Common myeloid progenitor, CD34-positive (primary cell): ENCODE results near the gene SNED1.

ENCODE experiments used
- CTCF ChIA-PET: fragments of 350-600 bp; sonication (Branson Sonifier 250); formaldehyde crosslinking; loops from one replicate; lab custom pipeline; 2021; ENCODE audit warnings: antibody characterized with exemption; lab: Charles Lee
- POLR2A ChIA-PET: fragments of 350-600 bp; sonication (Branson Sonifier 250); formaldehyde crosslinking; loops from one replicate; lab custom pipeline; 2021; ENCODE audit warnings: antibody characterized with exemption; lab: Charles Lee
- DNase-seq, 3 donors: peaks; one replicate each; pipeline versions ENCODE4 v3.0.0 to v3.0.0-alpha.2; 2013
- H3K27ac ChIP-seq, 2 experiments: 1 replicate in 1 of 2; 2 replicates in 1 of 2; pipeline ENCODE4 v1.7.0; 2013; ENCODE audit warnings: inconsistent platforms in 2 of 2, low read length in 2 of 2, mild to moderate bottlenecking in 2 of 2, low read depth in 1 of 2, moderate library complexity in 1 of 2; ENCODE audit not compliant: severe bottlenecking in 2 of 2, insufficient read depth in 1 of 2, poor library complexity in 1 of 2
- H3K27me3 ChIP-seq, 5 experiments: replicated peaks in 2 of 5; 1 replicate in 3 of 5; 2 replicates in 2 of 5; pipeline versions ENCODE4 v1.6.1 to v1.7.0; 2013; ENCODE audit warnings: low read length in 4 of 5, mild to moderate bottlenecking in 2 of 5, moderate library complexity in 2 of 5, inconsistent platforms in 1 of 5; ENCODE audit not compliant: insufficient read depth in 5 of 5, control insufficient read depth in 4 of 5
- H3K36me3 ChIP-seq, 4 experiments: 1 replicate in 2 of 4; 2 replicates in 2 of 4; pipeline versions ENCODE4 v1.6.1 to v1.7.0; 2013; ENCODE audit warnings: low read length in 3 of 4, control low read depth in 1 of 4, mild to moderate bottlenecking in 1 of 4; ENCODE audit not compliant: control insufficient read depth in 4 of 4, insufficient read depth in 4 of 4
- H3K4me1 ChIP-seq, 4 experiments: 1 replicate in 3 of 4; 2 replicates in 1 of 4; pipeline versions ENCODE4 v1.6.1 to v1.7.1; 2013; ENCODE audit warnings: low read length in 3 of 4, mild to moderate bottlenecking in 3 of 4, control low read depth in 1 of 4, inconsistent platforms in 1 of 4, moderate library complexity in 1 of 4; ENCODE audit not compliant: control insufficient read depth in 4 of 4, insufficient read depth in 4 of 4; ENCODE audit errors: control extremely low read depth in 1 of 4
- H3K4me3 ChIP-seq, 7 experiments: 1 replicate in 4 of 7; 2 replicates in 3 of 7; pipeline versions ENCODE4 v1.5.1 to v1.7.0; 2013; ENCODE audit warnings: mild to moderate bottlenecking in 7 of 7, low read length in 6 of 7, moderate library complexity in 6 of 7, inconsistent platforms in 2 of 7, low read depth in 2 of 7, control low read depth in 1 of 7; ENCODE audit not compliant: insufficient read depth in 4 of 7, control insufficient read depth in 1 of 7; ENCODE audit errors: extremely low read depth in 1 of 7
- H3K9me3 ChIP-seq, 5 experiments: 1 replicate in 4 of 5; 2 replicates in 1 of 5; pipeline versions ENCODE4 v1.6.1 to v1.7.1; 2013; ENCODE audit warnings: low read length in 4 of 5, mild to moderate bottlenecking in 2 of 5, inconsistent platforms in 1 of 5, low read depth in 1 of 5, moderate library complexity in 1 of 5; ENCODE audit not compliant: control insufficient read depth in 4 of 5, insufficient read depth in 2 of 5; ENCODE audit errors: control extremely low read depth in 1 of 5
- WGBS: methylation state at CpG from one replicate; pipeline ENCODE4 v1.1.5; 2013; ENCODE audit not compliant: insufficient coverage; 5-methylcytosine and 5-hydroxymethylcytosine counted together

Gene SNED1

DNA sequence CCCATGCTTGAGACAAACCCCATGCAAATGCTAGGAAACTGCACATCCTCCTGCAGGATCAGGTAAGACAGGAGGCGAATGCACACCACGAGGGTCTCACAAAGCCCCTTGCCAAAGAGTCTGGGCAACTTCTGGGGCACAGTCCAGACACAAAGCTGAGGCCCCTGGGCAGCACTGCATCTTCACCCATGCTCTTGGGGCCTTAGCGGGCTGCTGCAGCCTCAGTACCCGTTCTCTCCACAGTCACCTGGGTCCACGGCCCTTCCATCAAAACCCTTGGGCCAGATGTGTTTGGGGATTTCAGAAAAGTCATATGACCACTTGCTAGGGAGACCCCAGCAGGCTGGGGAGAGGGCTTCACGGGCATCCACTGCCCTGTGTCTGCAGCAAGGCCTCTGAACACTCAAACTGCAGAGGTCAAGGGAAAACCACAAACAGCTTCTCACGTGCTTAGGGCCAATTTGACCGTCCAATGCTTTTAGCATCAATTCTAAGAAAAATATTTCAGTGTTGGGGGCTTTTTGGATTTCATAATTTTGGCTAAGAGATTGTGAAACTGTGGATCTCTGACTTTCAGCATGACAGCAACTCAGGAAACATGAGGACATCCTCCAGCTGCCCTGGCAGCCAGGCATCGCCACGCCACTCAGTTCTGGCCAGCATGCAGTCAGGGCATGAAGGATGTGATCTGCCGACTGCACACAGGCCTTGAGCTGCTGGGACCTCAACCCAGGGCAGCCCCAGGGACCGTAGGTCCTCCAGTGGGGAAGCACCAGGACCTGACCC lies 130.9 kb downstream of the SNED1 start:
- Histone ChIP-seq H3K36me3 (peaks cover 0 to 51% (median 22%) of the 10 kb centered on the region in 4 experiments), H3K27ac (no peak overlapping the region), H3K4me1 (no peaks in the 10 kb centered on the region), H3K4me3 (no peak overlapping the region), H3K9me3 (no peaks in the 10 kb centered on the region), H3K27me3 (no peaks in the 10 kb centered on the region)
- WGBS: 100% methylated on average over 7 of the region's 12 CpGs
- CTCF ChIA-PET: interaction anchor here (0.9 kb wide), 1 partner anchor 215 kb away, joined by 3 read pairs; no protein-coding TSS in a partner anchor
- POLR2A ChIA-PET: no interaction called here
- DNase-seq: no peak

DNA sequence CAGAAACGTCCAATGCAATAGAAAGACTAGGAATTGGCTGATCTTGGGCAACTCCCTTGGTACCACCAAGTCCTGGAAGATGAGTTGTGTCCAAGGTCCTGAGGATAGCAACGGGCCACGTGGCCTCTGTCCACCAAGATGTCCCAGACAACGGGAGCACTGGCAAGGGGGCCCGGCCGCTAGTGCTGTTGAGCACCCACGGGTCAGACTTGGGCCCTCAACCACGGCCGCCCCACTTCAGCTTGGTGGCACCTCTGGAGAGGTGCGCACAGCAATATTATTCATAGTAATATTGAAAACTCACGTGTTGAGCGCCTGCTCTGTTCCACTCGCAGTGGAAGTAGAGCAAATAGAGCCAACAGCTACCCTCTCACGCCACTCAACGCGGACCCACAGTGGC lies 131.9 kb downstream of the SNED1 start:
- POLR2A ChIA-PET: no interaction called here
- H3K4me3 ChIP-seq: no peak overlapping the region
- WGBS: 93% methylated on average over 12 of the region's 16 CpGs
- no peaks in the 10 kb centered on the region for H3K4me1 ChIP-seq
- CTCF ChIA-PET: interaction anchor here (0.9 kb wide), 1 partner anchor 216 kb away, joined by 3 read pairs; no protein-coding TSS in a partner anchor
- no peaks in the 10 kb centered on the region for H3K9me3 ChIP-seq
- no peak for DNase-seq
- peaks cover 0 to 57% (median 24%) of the 10 kb centered on the region in 4 experiments for H3K36me3 ChIP-seq
- H3K27ac ChIP-seq: no peak overlapping the region
- no peaks in the 10 kb centered on the region for H3K27me3 ChIP-seq

DNA sequence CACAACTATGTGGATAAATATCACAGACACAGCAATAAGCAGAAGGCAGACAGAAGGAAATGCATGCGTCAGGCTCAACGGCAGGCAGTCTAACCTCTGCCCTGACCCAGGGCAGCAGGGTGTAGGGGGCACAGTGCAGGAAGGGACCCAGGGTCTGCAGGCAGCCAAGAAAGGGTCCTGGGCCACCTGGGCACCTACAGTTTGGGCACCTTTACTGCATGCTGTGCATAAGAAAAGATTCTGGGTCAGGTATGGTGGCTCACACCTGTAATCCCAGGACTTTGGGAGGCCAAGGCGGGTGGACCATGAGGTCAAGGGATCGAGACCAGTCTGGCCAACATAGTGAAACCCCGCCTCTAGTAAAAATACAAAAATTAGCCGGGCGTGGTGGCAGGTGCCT lies 133.1 kb downstream of the SNED1 start:
- Histone ChIP-seq H3K27me3 (no peaks in the 10 kb centered on the region), H3K27ac (no peak overlapping the region), H3K4me3 (no peak overlapping the region), H3K9me3 (no peaks in the 10 kb centered on the region), H3K36me3 (peaks cover 0 to 59% (median 23%) of the 10 kb centered on the region in 4 experiments), H3K4me1 (no peaks in the 10 kb centered on the region)
- 99% methylated on average over 7 of the region's 7 CpGs for WGBS
- ChIA-PET POLR2A (no interaction called here), CTCF (no interaction called here)
- no peak for DNase-seq

DNA sequence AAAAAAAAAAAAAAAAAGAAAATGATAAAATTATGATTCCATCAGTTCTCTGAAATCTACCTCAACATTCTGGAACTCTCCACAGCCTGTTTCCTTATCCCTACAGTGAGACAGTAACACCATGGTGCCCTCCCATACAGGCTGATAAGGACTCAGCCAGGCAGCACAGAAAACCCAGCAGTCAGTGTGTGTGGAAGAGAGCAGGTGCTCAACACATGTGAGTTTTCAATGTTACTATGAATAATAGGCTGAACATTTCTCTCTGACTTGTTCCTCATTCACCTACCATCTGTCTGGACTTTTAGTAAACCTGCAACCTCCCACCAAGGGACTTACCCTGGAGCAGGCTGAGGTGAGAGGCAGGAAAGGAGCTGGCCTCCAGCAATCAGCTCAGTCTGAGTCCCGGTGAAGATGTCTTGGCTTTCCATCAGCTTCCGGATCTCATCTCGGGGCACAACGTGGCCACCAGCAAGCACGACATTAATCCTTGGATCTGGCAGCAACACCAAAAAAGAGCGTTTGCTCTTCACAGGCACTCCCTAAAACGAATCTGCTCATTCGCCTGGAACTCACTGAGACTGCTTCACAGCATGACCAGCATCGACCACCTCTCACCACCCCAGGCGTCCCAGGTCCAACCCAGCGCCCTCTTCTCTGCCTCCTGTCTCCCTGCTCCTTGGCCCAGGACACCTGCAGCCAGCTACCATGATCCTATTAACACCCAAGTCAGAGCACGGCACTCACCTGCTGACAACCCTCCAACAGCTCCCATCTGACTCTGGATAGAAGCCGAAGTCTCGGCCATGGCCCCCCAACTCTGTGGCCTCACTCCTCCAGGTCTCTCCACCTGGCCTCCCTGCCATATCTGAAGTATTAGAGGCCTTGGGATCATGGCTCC lies 134.4 kb downstream of the SNED1 start:
- no peaks in the 10 kb centered on the region for H3K9me3 ChIP-seq
- POLR2A ChIA-PET: interaction anchor here (1.2 kb wide), 1 partner anchor 9 kb away, joined by 3 read pairs; no protein-coding TSS in a partner anchor
- 92% methylated on average over 12 of the region's 14 CpGs for WGBS
- no peaks in the 10 kb centered on the region for H3K27me3 ChIP-seq
- H3K36me3 ChIP-seq: peaks cover 2 to 64% (median 25%) of the 10 kb centered on the region in 4 experiments
- no peak overlapping the region for H3K4me3 ChIP-seq
- no peak for DNase-seq
- no peaks in the 10 kb centered on the region for H3K4me1 ChIP-seq
- CTCF ChIA-PET: no interaction called here
- H3K27ac ChIP-seq: no peak overlapping the region

DNA sequence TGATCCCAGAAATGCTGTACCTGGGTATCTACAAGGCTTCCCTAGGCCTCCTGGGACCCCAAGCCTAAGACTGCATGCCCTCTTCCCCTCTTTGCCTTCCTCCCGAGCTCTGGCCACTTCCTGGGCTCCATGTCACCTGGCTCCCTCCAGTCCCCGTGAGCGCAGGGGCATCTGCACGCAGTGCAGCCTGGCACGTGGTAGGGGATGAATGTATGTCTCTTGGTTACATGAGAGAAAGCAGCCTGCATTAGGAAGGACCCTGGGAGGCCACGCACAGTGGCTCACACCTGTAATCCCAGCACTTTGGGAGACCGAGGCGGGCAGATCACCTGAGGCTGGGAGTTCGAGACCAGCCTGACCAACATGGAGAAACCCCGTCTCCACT lies 135.0 kb downstream of the SNED1 start:
- H3K27me3 ChIP-seq: no peaks in the 10 kb centered on the region
- no peak overlapping the region for H3K4me3 ChIP-seq
- H3K27ac ChIP-seq: no peak overlapping the region
- no peaks in the 10 kb centered on the region for H3K4me1 ChIP-seq
- no peaks in the 10 kb centered on the region for H3K9me3 ChIP-seq
- CTCF ChIA-PET: no interaction called here
- H3K36me3 ChIP-seq: peaks cover 6 to 70% (median 26%) of the 10 kb centered on the region in 4 experiments
- WGBS: 97% methylated on average over 5 of the region's 10 CpGs
- POLR2A ChIA-PET: interaction anchor here (1.2 kb wide), 1 partner anchor 10 kb away, joined by 3 read pairs; no protein-coding TSS in a partner anchor
- DNase-seq: no peak

DNA sequence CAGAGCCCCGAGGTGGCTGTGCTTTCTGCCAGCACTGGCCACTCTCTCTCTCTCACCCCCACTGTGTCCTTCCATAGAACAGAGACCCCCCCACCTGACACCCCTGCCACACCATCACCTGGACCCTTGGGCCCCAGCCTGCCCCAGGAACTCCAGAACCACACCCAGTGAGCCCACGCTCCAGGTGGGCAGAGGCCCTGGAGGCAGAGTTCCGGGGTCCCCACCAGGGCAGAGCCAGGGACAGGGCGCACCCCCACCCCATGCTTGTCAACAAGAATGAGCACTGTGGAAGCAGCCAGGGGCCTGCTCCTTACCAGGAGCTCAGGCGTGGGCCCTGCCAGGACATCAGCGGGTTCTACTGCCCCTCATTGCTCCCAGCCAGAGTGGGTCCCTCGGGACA lies 136.3 kb downstream of the SNED1 start:
- WGBS: 98% methylated on average over 6 of the region's 7 CpGs
- H3K27ac ChIP-seq: no peak overlapping the region
- no peaks in the 10 kb centered on the region for H3K4me1 ChIP-seq
- ChIA-PET CTCF (no interaction called here), POLR2A (interaction anchor here (0.6 kb wide), 1 partner anchor 11 kb away, joined by 3 read pairs; no protein-coding TSS in a partner anchor)
- no peaks in the 10 kb centered on the region for H3K27me3 ChIP-seq
- peaks cover 6 to 76% (median 30%) of the 10 kb centered on the region in 4 experiments for H3K36me3 ChIP-seq
- DNase-seq: no peak
- H3K4me3 ChIP-seq: no peak overlapping the region
- no peaks in the 10 kb centered on the region for H3K9me3 ChIP-seq
